Measurements from ENCODE around the gene TIMM44.
"Not testable (repeated sequence)": the region's sequence is repeated elsewhere in the genome, so short reads cannot be mapped to it uniquely, and the experiment has no call there.

Gene TIMM44

DNA sequence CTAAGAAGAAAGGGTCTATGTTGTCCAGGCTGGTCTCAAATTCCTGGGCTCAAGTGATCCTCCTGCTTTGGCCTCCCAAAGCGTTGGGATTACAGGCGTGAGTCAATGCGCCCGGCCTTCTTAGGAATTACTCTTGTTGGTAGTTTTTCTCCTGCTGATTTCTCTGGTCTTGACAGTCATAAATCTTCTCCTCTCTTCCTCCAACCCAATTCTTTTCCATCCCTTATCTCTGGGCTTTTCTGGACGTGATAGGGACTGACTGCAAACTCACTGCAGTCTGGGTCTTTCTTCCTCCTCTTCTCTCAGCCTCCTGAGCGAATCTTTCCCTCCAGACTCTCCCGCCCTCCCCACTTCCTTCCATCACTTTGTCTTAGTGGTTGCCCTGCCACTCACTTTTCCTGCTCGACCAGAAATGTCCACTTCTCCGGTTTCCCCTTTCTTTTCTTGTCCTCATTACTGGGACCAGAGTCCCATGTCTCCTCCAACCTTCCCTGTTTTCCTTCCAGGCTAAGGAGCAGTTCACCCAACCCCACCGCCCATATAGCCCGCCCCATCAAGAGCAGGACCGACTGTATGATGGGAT, 21.9 kb upstream of the TIMM44 start:
- Histone ChIP-seq H3K36me3 (ENCODE audit: control insufficient read depth, insufficient read depth, low read length) (peaks cover 36% of the 10 kb centered on the region), H3K27ac (ENCODE audit: low read length) (no peak overlapping the region), H3K9me3 (ENCODE audit: control insufficient read depth, insufficient read depth, low read length) (no peaks in the 10 kb centered on the region), H3K27me3 (ENCODE audit: control insufficient read depth, insufficient read depth, low read length) (no peaks in the 10 kb centered on the region), H3K4me1 (ENCODE audit: control insufficient read depth, insufficient read depth, low read length) (peaks cover 7% of the 10 kb centered on the region), H3K4me3 (ENCODE audit: low read length) (no peak overlapping the region)
- DNase-seq (ENCODE audit: low read depth, low spot score): no peak
- no CpG with 5 or more reads among the region's 12 CpGs for WGBS (ENCODE audit: insufficient coverage, insufficient read length)

DNA sequence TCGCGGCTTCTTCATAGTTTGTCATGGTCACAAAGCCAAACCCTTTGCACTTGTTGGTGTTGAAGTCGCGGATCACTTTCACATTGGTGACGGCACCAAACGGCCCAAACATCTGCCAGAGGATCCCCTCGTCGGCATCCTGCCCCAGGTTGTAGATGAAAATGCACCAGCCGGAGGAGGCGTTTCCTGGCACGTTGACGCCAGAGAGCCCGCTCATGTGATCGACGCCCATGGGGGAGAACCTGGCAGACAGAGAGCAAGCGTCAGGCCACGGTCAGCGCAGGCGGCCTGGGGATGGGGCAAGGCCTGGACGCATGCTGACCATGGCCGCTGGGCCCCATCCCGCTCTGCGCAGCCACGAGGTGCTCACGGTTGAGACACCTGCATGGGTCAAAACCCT, 20.1 kb upstream of the TIMM44 start:
- Histone ChIP-seq H3K4me1 (ENCODE audit: control insufficient read depth, insufficient read depth, low read length) (peaks cover under 1% of the 10 kb centered on the region; the same call in 1 of the 2 replicates), H3K4me3 (ENCODE audit: low read length) (no peak overlapping the region), H3K36me3 (ENCODE audit: control insufficient read depth, insufficient read depth, low read length) (peaks cover 32% of the 10 kb centered on the region), H3K9me3 (ENCODE audit: control insufficient read depth, insufficient read depth, low read length) (no peaks in the 10 kb centered on the region), H3K27me3 (ENCODE audit: control insufficient read depth, insufficient read depth, low read length) (no peaks in the 10 kb centered on the region), H3K27ac (ENCODE audit: low read length) (no peak overlapping the region)
- no peak for DNase-seq (ENCODE audit: low read depth, low spot score)
- WGBS (ENCODE audit: insufficient coverage, insufficient read length): no CpG with 5 or more reads among the region's 25 CpGs

DNA sequence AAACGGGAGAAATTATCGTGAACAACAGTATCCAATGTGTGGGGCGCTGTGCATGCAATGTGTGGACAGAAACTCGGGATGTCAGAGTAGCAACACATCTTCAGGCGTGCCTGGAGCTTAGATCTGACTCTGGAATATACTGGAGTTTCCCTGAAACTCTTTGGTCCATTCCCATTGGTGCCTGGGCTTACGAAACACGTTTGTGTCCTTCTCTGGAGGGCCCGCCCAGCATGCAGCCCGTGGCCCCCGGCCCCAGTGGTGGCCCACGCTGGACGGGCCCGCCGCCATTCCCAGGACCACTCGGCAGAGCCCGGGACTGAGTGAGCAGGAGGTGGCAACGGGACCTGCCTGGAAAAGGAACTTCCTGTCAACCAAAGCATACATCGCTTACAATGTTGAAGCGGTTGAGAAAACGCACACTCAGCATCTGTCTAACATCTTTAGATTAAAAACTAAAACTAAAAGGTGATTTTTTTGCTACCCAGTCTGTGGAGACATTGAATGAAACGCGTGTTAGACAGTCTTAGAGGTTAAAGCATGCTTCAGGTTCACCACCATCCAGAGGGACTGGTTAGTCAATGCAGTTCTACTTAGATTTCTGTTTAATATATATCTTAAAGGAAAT, 19.3 kb upstream of the TIMM44 start:
- no peaks in the 10 kb centered on the region for H3K27me3 ChIP-seq (ENCODE audit: control insufficient read depth, insufficient read depth, low read length)
- no CpG with 5 or more reads among the region's 22 CpGs for WGBS (ENCODE audit: insufficient coverage, insufficient read length)
- no peak overlapping the region for H3K27ac ChIP-seq (ENCODE audit: low read length)
- DNase-seq (ENCODE audit: low read depth, low spot score): no peak
- peaks cover 26% of the 10 kb centered on the region for H3K36me3 ChIP-seq (ENCODE audit: control insufficient read depth, insufficient read depth, low read length)
- no peaks in the 10 kb centered on the region for H3K4me1 ChIP-seq (ENCODE audit: control insufficient read depth, insufficient read depth, low read length)
- no peaks in the 10 kb centered on the region for H3K9me3 ChIP-seq (ENCODE audit: control insufficient read depth, insufficient read depth, low read length)
- H3K4me3 ChIP-seq (ENCODE audit: low read length): no peak overlapping the region

DNA sequence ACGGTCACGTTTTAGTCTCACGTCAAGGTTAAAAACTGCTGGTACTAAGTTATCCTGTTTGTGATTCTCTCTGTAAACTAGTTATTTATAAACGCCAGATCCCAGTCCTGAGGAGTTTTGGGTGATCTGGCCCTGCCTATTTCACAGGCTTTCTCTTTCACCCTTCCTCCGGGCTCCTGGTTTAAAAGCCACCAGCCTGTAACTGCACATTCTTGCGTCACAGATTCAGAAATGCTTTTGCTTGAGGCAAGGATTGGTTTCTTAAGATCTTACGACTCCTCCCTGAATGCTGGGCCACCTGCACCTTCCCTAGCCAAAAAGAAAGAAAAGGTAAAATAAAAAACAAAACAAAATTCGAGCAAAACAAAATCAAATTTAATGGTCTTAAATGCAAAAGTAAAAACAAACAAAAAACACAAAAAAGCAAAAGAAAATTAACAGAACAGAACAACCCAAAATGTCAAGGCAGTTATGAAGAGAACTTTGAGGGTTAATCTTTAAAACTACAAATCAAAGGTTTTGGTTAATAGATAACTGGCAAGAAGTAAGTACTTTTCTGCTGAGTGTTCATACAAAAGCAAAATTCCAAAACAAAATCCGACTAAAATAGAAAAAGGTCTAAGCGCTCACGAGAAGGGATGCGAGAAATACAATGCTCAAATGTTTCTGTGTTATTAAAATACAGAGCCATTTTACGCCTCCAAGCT, 18.6 kb upstream of the TIMM44 start:
- WGBS (ENCODE audit: insufficient coverage, insufficient read length): no CpG with 5 or more reads among the region's 13 CpGs
- no peak overlapping the region for H3K27ac ChIP-seq (ENCODE audit: low read length)
- H3K27me3 ChIP-seq (ENCODE audit: control insufficient read depth, insufficient read depth, low read length): no peaks in the 10 kb centered on the region
- DNase-seq (ENCODE audit: low read depth, low spot score): no peak
- H3K9me3 ChIP-seq (ENCODE audit: control insufficient read depth, insufficient read depth, low read length): no peaks in the 10 kb centered on the region
- no peaks in the 10 kb centered on the region for H3K4me1 ChIP-seq (ENCODE audit: control insufficient read depth, insufficient read depth, low read length)
- H3K4me3 ChIP-seq (ENCODE audit: low read length): no peak overlapping the region
- peaks cover 21% of the 10 kb centered on the region for H3K36me3 ChIP-seq (ENCODE audit: control insufficient read depth, insufficient read depth, low read length)

DNA sequence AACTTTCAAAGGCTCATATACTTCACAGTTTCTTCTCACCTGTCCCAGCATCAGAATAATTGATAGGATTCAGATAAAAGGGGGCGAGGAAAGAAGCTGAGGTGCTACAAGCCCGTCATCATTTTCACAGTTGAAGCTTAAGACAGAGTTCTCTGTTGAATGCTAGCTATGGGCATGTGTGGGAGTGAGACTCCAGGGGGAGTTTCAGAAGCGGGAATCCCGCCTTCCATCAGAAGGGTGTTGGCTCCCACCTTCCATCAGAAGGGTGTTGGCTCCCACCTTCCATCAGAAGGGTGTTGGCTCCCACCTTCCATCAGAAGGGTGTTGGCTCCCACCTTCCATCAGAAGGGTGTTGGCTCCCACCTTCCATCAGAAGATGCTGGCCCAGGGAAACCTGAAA, 17.6 kb upstream of the TIMM44 start:
- WGBS (ENCODE audit: insufficient coverage, insufficient read length): no CpG with 5 or more reads among the region's 4 CpGs
- not testable (repeated sequence) for H3K27ac ChIP-seq (ENCODE audit: low read length)

DNA sequence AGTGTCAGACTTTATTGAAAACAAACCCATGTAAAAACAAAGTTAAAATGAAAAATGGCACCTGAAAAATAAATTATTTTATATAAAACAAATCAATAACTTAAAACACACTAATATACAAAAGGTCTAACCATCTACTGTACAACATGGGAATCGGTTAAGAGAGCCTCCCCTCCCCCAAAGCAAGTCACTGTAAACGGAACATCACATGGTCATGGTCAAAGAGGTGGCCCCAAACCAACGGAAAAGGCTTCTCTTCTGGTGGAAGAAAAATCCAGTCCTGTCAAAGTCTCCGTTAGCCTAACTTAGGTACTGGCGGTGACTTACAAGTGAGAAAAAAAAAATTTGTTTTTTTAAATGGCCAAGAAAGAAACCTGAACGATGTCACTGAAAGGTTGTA, 15.7 kb upstream of the TIMM44 start:
- Histone ChIP-seq H3K27me3 (ENCODE audit: control insufficient read depth, insufficient read depth, low read length) (no peaks in the 10 kb centered on the region), H3K27ac (ENCODE audit: low read length) (no peak overlapping the region), H3K36me3 (ENCODE audit: control insufficient read depth, insufficient read depth, low read length) (peaks cover 16% of the 10 kb centered on the region; the same call in 1 of the 2 replicates), H3K4me1 (ENCODE audit: control insufficient read depth, insufficient read depth, low read length) (peaks cover 3% of the 10 kb centered on the region; the same call in 1 of the 2 replicates), H3K9me3 (ENCODE audit: control insufficient read depth, insufficient read depth, low read length) (no peaks in the 10 kb centered on the region), H3K4me3 (ENCODE audit: low read length) (no peak overlapping the region)
- no peak for DNase-seq (ENCODE audit: low read depth, low spot score)
- WGBS (ENCODE audit: insufficient coverage, insufficient read length): no CpG with 5 or more reads among the region's 6 CpGs

More for the DNA sequence above, 17.6 kb upstream of the TIMM44 start:
- not testable (repeated sequence) for H3K4me3 ChIP-seq (ENCODE audit: low read length); H3K27me3 ChIP-seq (ENCODE audit: control insufficient read depth, insufficient read depth, low read length); H3K9me3 ChIP-seq (ENCODE audit: control insufficient read depth, insufficient read depth, low read length); DNase-seq (ENCODE audit: low read depth, low spot score); H3K4me1 ChIP-seq (ENCODE audit: control insufficient read depth, insufficient read depth, low read length)
- peaks cover 17% of the 10 kb centered on the region; the same call in 1 of the 2 replicates for H3K36me3 ChIP-seq (ENCODE audit: control insufficient read depth, insufficient read depth, low read length)

DNA sequence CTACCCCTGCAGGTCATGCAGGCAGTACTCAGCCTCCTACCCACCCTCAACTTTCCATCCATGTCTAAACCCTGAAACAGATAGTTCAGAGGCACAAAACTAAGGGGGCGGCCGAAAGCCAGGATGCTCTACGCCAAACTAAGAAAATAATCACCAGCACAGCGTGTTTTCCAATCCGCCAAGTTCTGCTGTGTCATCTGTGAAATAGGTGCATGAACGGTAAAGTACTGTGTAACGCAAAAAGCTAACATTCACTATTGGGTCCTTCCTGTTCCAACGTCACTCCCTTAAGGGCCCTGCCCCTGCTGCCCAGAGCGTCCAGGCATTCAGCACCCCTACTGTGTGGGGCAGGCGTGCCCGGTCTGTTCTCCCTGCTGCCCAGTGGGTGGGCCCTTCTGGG, 12.2 kb upstream of the TIMM44 start:
- Histone ChIP-seq H3K27me3 (ENCODE audit: control insufficient read depth, insufficient read depth, low read length) (no peaks in the 10 kb centered on the region), H3K9me3 (ENCODE audit: control insufficient read depth, insufficient read depth, low read length) (no peaks in the 10 kb centered on the region), H3K27ac (ENCODE audit: low read length) (no peak overlapping the region), H3K4me1 (ENCODE audit: control insufficient read depth, insufficient read depth, low read length) (peaks cover 6% of the 10 kb centered on the region; the same call in 1 of the 2 replicates), H3K4me3 (ENCODE audit: low read length) (no peak overlapping the region), H3K36me3 (ENCODE audit: control insufficient read depth, insufficient read depth, low read length) (no peaks in the 10 kb centered on the region)
- no peak for DNase-seq (ENCODE audit: low read depth, low spot score)
- WGBS (ENCODE audit: insufficient coverage, insufficient read length): no CpG with 5 or more reads among the region's 11 CpGs

DNA sequence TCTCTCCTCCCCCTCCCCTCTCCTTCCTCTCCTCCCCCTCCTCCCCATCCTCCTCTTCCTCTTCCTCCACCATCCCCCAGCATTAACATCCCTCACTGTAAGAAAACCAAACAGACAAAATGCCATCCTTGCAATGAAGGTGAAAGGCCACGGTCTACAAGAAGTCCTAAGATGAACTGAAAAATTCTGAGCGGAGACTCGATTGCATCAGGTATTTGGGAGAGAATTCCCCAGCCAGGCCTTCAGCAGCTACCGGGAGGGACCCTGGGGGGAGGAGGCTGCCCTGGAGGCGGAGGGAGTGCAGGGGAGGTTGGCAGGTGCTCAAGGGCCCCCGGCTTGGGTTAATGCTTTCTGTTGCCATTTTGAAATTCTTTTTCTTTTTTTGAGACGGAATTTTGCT, 10.1 kb upstream of the TIMM44 start:
- H3K36me3 ChIP-seq (ENCODE audit: control insufficient read depth, insufficient read depth, low read length): no peaks in the 10 kb centered on the region
- peaks cover 6% of the 10 kb centered on the region; the same call in 1 of the 2 replicates for H3K4me1 ChIP-seq (ENCODE audit: control insufficient read depth, insufficient read depth, low read length)
- no peaks in the 10 kb centered on the region for H3K9me3 ChIP-seq (ENCODE audit: control insufficient read depth, insufficient read depth, low read length)
- no peak overlapping the region for H3K4me3 ChIP-seq (ENCODE audit: low read length)
- no peak for DNase-seq (ENCODE audit: low read depth, low spot score)
- WGBS (ENCODE audit: insufficient coverage, insufficient read length): no CpG with 5 or more reads among the region's 7 CpGs
- no peak overlapping the region for H3K27ac ChIP-seq (ENCODE audit: low read length)
- H3K27me3 ChIP-seq (ENCODE audit: control insufficient read depth, insufficient read depth, low read length): no peaks in the 10 kb centered on the region

DNA sequence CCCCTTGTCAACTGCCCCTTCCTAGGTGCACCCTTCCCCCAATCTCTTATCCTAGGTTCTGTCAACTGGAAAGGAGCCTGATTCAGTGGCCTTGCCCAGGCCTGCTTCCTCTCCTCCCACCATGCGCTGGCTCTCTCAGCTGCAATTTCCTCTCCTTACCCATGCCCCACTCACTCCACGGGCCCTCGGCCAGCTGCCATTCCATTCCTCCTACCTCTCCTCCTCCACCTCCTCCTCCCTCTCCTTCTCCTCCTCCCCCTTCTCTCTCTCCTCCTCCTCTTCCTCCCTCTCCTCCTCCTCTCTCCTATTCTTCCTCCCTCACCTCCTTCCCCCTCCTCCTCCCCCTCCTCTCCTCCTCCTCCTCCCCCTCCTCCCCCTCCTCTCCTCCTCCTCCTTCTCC, 9.6 kb upstream of the TIMM44 start:
- H3K27ac ChIP-seq (ENCODE audit: low read length): no peak overlapping the region
- no peak overlapping the region for H3K4me3 ChIP-seq (ENCODE audit: low read length)
- no peaks in the 10 kb centered on the region for H3K36me3 ChIP-seq (ENCODE audit: control insufficient read depth, insufficient read depth, low read length)
- no peaks in the 10 kb centered on the region for H3K9me3 ChIP-seq (ENCODE audit: control insufficient read depth, insufficient read depth, low read length)
- H3K4me1 ChIP-seq (ENCODE audit: control insufficient read depth, insufficient read depth, low read length): peaks cover 6% of the 10 kb centered on the region; the same call in 1 of the 2 replicates
- DNase-seq (ENCODE audit: low read depth, low spot score): no peak
- no CpG with 5 or more reads among the region's 3 CpGs for WGBS (ENCODE audit: insufficient coverage, insufficient read length)
- H3K27me3 ChIP-seq (ENCODE audit: control insufficient read depth, insufficient read depth, low read length): no peaks in the 10 kb centered on the region

DNA sequence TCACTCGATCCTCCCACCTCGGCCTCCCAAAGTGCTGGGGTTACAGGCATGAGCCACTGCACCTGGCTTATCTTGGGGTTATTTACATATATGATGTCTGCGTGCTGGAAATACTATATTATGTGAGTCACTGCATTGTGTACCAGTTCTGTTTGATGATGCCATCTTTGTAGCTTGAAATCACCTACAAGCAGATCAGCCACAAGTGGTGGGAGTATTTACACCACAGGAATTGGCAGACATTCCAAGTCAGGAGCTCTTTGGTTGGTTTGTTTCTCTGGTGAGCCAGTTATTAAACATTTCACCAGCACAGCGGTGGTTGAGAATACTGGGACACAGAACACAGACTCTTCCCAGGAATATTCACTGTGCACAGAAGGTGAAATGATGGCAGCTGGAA, 4.5 kb upstream of the TIMM44 start:
- H3K27me3 ChIP-seq (ENCODE audit: control insufficient read depth, insufficient read depth, low read length): no peaks in the 10 kb centered on the region
- no peaks in the 10 kb centered on the region for H3K36me3 ChIP-seq (ENCODE audit: control insufficient read depth, insufficient read depth, low read length)
- H3K9me3 ChIP-seq (ENCODE audit: control insufficient read depth, insufficient read depth, low read length): no peaks in the 10 kb centered on the region
- DNase-seq (ENCODE audit: low read depth, low spot score): no peak
- no peak overlapping the region for H3K27ac ChIP-seq (ENCODE audit: low read length)
- peaks cover 2% of the 10 kb centered on the region; the same call in 1 of the 2 replicates for H3K4me1 ChIP-seq (ENCODE audit: control insufficient read depth, insufficient read depth, low read length)
- H3K4me3 ChIP-seq (ENCODE audit: low read length): no peak overlapping the region
- WGBS (ENCODE audit: insufficient coverage, insufficient read length): no CpG with 5 or more reads among the region's 4 CpGs

All from iPS DF 6.9 (cell line).